Measurements from ENCODE around the gene ZNF521.
A peak's percentile ranks its signal among the peaks of the same experiment; 100 is the strongest.
"Not testable (repeated sequence)": the region's sequence is repeated elsewhere in the genome, so short reads cannot be mapped to it uniquely, and the experiment has no call there.

Gene ZNF521

GRCh38 chr18:25274926-25275325 is 77.0 kb downstream of the ZNF521 start:
- Histone ChIP-seq H3K9ac (ENCODE audit: low read length) (no peak overlapping the region), H3K36me3 (ENCODE audit: control insufficient read depth, low read depth, low read length) (no peaks in the 10 kb centered on the region), H3K27ac (ENCODE audit: low read length) (no peak overlapping the region), H3K27me3 (ENCODE audit: control insufficient read depth, insufficient read depth, low read length) (no peaks in the 10 kb centered on the region), H3K4me1 (ENCODE audit: control insufficient read depth, low read depth, low read length) (peaks cover 6% of the 10 kb centered on the region), H3K4me3 (ENCODE audit: low read length) (no peak overlapping the region), H3K9me3 (ENCODE audit: control insufficient read depth, low read depth, low read length) (no peaks in the 10 kb centered on the region)

GRCh38 chr18:25266931-25267527 is 84.9 kb downstream of the ZNF521 start:
- peak overlapping the region; percentile 78 for H3K27ac ChIP-seq (ENCODE audit: low read length)
- not testable (repeated sequence) for H3K9ac ChIP-seq (ENCODE audit: low read length); H3K27me3 ChIP-seq (ENCODE audit: control insufficient read depth, insufficient read depth, low read length); H3K36me3 ChIP-seq (ENCODE audit: control insufficient read depth, low read depth, low read length); H3K9me3 ChIP-seq (ENCODE audit: control insufficient read depth, low read depth, low read length)
- H3K4me3 ChIP-seq (ENCODE audit: low read length) = peak overlapping the region; percentile 25
- peaks cover 23% of the 10 kb centered on the region for H3K4me1 ChIP-seq (ENCODE audit: control insufficient read depth, low read depth, low read length)

GRCh38 chr18:25262920-25263319 is 89.0 kb downstream of the ZNF521 start:
- no peak overlapping the region for H3K4me3 ChIP-seq (ENCODE audit: low read length)
- H3K36me3 ChIP-seq (ENCODE audit: control insufficient read depth, low read depth, low read length) = no peaks in the 10 kb centered on the region
- H3K27me3 ChIP-seq (ENCODE audit: control insufficient read depth, insufficient read depth, low read length) = no peaks in the 10 kb centered on the region
- H3K4me1 ChIP-seq (ENCODE audit: control insufficient read depth, low read depth, low read length) = peaks cover 25% of the 10 kb centered on the region
- no peak overlapping the region for H3K27ac ChIP-seq (ENCODE audit: low read length)
- no peaks in the 10 kb centered on the region for H3K9me3 ChIP-seq (ENCODE audit: control insufficient read depth, low read depth, low read length)
- H3K9ac ChIP-seq (ENCODE audit: low read length) = no peak overlapping the region

- H3K27ac ChIP-seq (ENCODE audit: low read length) = no peak overlapping the region
- H3K9me3 ChIP-seq (ENCODE audit: control insufficient read depth, low read depth, low read length) = no peaks in the 10 kb centered on the region
- no peaks in the 10 kb centered on the region for H3K27me3 ChIP-seq (ENCODE audit: control insufficient read depth, insufficient read depth, low read length)
Measured at GRCh38 chr18:25261768-25262167, 90.2 kb downstream of the ZNF521 start.

GRCh38 chr18:25256439-25256838 is 95.5 kb downstream of the ZNF521 start:
- H3K9me3 ChIP-seq (ENCODE audit: control insufficient read depth, low read depth, low read length) = no peaks in the 10 kb centered on the region
- no peak overlapping the region for H3K4me3 ChIP-seq (ENCODE audit: low read length)
- no peak overlapping the region for H3K27ac ChIP-seq (ENCODE audit: low read length)
- no peaks in the 10 kb centered on the region for H3K27me3 ChIP-seq (ENCODE audit: control insufficient read depth, insufficient read depth, low read length)
- H3K36me3 ChIP-seq (ENCODE audit: control insufficient read depth, low read depth, low read length) = no peaks in the 10 kb centered on the region
- no peak overlapping the region for H3K9ac ChIP-seq (ENCODE audit: low read length)
- H3K4me1 ChIP-seq (ENCODE audit: control insufficient read depth, low read depth, low read length) = peaks cover 4% of the 10 kb centered on the region

More at GRCh38 chr18:25261768-25262167, 90.2 kb downstream of the ZNF521 start:
- Histone ChIP-seq H3K4me3 (ENCODE audit: low read length) (no peak overlapping the region), H3K4me1 (ENCODE audit: control insufficient read depth, low read depth, low read length) (peaks cover 14% of the 10 kb centered on the region), H3K9ac (ENCODE audit: low read length) (no peak overlapping the region), H3K36me3 (ENCODE audit: control insufficient read depth, low read depth, low read length) (no peaks in the 10 kb centered on the region)

- Histone ChIP-seq H3K36me3 (ENCODE audit: control insufficient read depth, low read depth, low read length) (no peaks in the 10 kb centered on the region), H3K9me3 (ENCODE audit: control insufficient read depth, low read depth, low read length) (no peaks in the 10 kb centered on the region), H3K27me3 (ENCODE audit: control insufficient read depth, insufficient read depth, low read length) (no peaks in the 10 kb centered on the region), H3K9ac (ENCODE audit: low read length) (no peak overlapping the region), H3K27ac (ENCODE audit: low read length) (no peak overlapping the region), H3K4me3 (ENCODE audit: low read length) (no peak overlapping the region), H3K4me1 (ENCODE audit: control insufficient read depth, low read depth, low read length) (peaks cover 4% of the 10 kb centered on the region)
Measured at GRCh38 chr18:25253779-25254178, 98.2 kb downstream of the ZNF521 start.

GRCh38 chr18:25253136-25253535 is 98.8 kb downstream of the ZNF521 start:
- H3K9ac ChIP-seq (ENCODE audit: low read length) = no peak overlapping the region
- no peaks in the 10 kb centered on the region for H3K36me3 ChIP-seq (ENCODE audit: control insufficient read depth, low read depth, low read length)
- H3K27ac ChIP-seq (ENCODE audit: low read length) = no peak overlapping the region

GRCh38 chr18:25251068-25251467 is 100.9 kb downstream of the ZNF521 start:
- Histone ChIP-seq H3K4me1 (ENCODE audit: control insufficient read depth, low read depth, low read length) (no peaks in the 10 kb centered on the region), H3K9ac (ENCODE audit: low read length) (no peak overlapping the region), H3K36me3 (ENCODE audit: control insufficient read depth, low read depth, low read length) (no peaks in the 10 kb centered on the region), H3K9me3 (ENCODE audit: control insufficient read depth, low read depth, low read length) (no peaks in the 10 kb centered on the region), H3K4me3 (ENCODE audit: low read length) (no peak overlapping the region), H3K27me3 (ENCODE audit: control insufficient read depth, insufficient read depth, low read length) (no peaks in the 10 kb centered on the region), H3K27ac (ENCODE audit: low read length) (no peak overlapping the region)

More at GRCh38 chr18:25253136-25253535, 98.8 kb downstream of the ZNF521 start:
- Histone ChIP-seq H3K4me3 (ENCODE audit: low read length) (no peak overlapping the region), H3K4me1 (ENCODE audit: control insufficient read depth, low read depth, low read length) (peaks cover 4% of the 10 kb centered on the region), H3K27me3 (ENCODE audit: control insufficient read depth, insufficient read depth, low read length) (no peaks in the 10 kb centered on the region), H3K9me3 (ENCODE audit: control insufficient read depth, low read depth, low read length) (no peaks in the 10 kb centered on the region)

GRCh38 chr18:25250474-25250851 is 101.5 kb downstream of the ZNF521 start:
- Histone ChIP-seq H3K9ac (ENCODE audit: low read length) (no peak overlapping the region), H3K4me1 (ENCODE audit: control insufficient read depth, low read depth, low read length) (no peaks in the 10 kb centered on the region), H3K27me3 (ENCODE audit: control insufficient read depth, insufficient read depth, low read length) (no peaks in the 10 kb centered on the region), H3K36me3 (ENCODE audit: control insufficient read depth, low read depth, low read length) (no peaks in the 10 kb centered on the region), H3K9me3 (ENCODE audit: control insufficient read depth, low read depth, low read length) (no peaks in the 10 kb centered on the region), H3K27ac (ENCODE audit: low read length) (no peak overlapping the region), H3K4me3 (ENCODE audit: low read length) (no peak overlapping the region)

- H3K4me3 ChIP-seq (ENCODE audit: low read length) = no peak overlapping the region
- no peaks in the 10 kb centered on the region for H3K4me1 ChIP-seq (ENCODE audit: control insufficient read depth, low read depth, low read length)
- H3K36me3 ChIP-seq (ENCODE audit: control insufficient read depth, low read depth, low read length) = no peaks in the 10 kb centered on the region
Measured at GRCh38 chr18:25248755-25249154, 103.2 kb downstream of the ZNF521 start.

GRCh38 chr18:25247725-25248124 is 104.2 kb downstream of the ZNF521 start:
- Histone ChIP-seq H3K4me3 (ENCODE audit: low read length) (no peak overlapping the region), H3K4me1 (ENCODE audit: control insufficient read depth, low read depth, low read length) (no peaks in the 10 kb centered on the region), H3K27me3 (ENCODE audit: control insufficient read depth, insufficient read depth, low read length) (no peaks in the 10 kb centered on the region), H3K9me3 (ENCODE audit: control insufficient read depth, low read depth, low read length) (no peaks in the 10 kb centered on the region), H3K36me3 (ENCODE audit: control insufficient read depth, low read depth, low read length) (no peaks in the 10 kb centered on the region), H3K9ac (ENCODE audit: low read length) (no peak overlapping the region), H3K27ac (ENCODE audit: low read length) (no peak overlapping the region)

More at GRCh38 chr18:25248755-25249154, 103.2 kb downstream of the ZNF521 start:
- H3K27ac ChIP-seq (ENCODE audit: low read length) = no peak overlapping the region
- no peaks in the 10 kb centered on the region for H3K9me3 ChIP-seq (ENCODE audit: control insufficient read depth, low read depth, low read length)
- no peaks in the 10 kb centered on the region for H3K27me3 ChIP-seq (ENCODE audit: control insufficient read depth, insufficient read depth, low read length)
- H3K9ac ChIP-seq (ENCODE audit: low read length) = no peak overlapping the region

GRCh38 chr18:25244924-25245698 is 106.9 kb downstream of the ZNF521 start:
- Histone ChIP-seq H3K27me3 (ENCODE audit: control insufficient read depth, insufficient read depth, low read length) (no peaks in the 10 kb centered on the region), H3K27ac (ENCODE audit: low read length) (no peak overlapping the region), H3K4me1 (ENCODE audit: control insufficient read depth, low read depth, low read length) (no peaks in the 10 kb centered on the region), H3K4me3 (ENCODE audit: low read length) (no peak overlapping the region), H3K36me3 (ENCODE audit: control insufficient read depth, low read depth, low read length) (no peaks in the 10 kb centered on the region), H3K9me3 (ENCODE audit: control insufficient read depth, low read depth, low read length) (no peaks in the 10 kb centered on the region), H3K9ac (ENCODE audit: low read length) (no peak overlapping the region)

Measured in iPS-18a (cell line).